ENCODE data around the gene RPTOR.

RPTOR gene

GRCh38 chr17:80825471-80826345, 281.1 kb downstream of the RPTOR start:
- DNase-seq (no peak), ATAC-seq (ENCODE audit: insufficient read depth, low read depth) (no peak)
- no peaks in the 10 kb centered on the region for H4K20me1 ChIP-seq (ENCODE audit: insufficient read depth, low read length)
- TF ChIP-seq, protein P1, sequence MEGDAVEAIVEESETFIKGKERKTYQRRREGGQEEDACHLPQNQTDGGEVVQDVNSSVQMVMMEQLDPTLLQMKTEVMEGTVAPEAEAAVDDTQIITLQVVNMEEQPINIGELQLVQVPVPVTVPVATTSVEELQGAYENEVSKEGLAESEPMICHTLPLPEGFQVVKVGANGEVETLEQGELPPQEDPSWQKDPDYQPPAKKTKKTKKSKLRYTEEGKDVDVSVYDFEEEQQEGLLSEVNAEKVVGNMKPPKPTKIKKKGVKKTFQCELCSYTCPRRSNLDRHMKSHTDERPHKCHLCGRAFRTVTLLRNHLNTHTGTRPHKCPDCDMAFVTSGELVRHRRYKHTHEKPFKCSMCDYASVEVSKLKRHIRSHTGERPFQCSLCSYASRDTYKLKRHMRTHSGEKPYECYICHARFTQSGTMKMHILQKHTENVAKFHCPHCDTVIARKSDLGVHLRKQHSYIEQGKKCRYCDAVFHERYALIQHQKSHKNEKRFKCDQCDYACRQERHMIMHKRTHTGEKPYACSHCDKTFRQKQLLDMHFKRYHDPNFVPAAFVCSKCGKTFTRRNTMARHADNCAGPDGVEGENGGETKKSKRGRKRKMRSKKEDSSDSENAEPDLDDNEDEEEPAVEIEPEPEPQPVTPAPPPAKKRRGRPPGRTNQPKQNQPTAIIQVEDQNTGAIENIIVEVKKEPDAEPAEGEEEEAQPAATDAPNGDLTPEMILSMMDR (IDR thresholded peaks at IDR 0.05; ENCODE audit: borderline replicate concordance, extremely low read depth, low read length, poor library complexity, severe bottlenecking), result no peak
- no peak for TF ChIP-seq EZH2 (IDR thresholded peaks at IDR 0.05; ENCODE audit: borderline replicate concordance, low read depth, low read length, severe bottlenecking)
- no peak overlapping the region for H3K9ac ChIP-seq (ENCODE audit: low read depth, low read length)
- no peak overlapping the region for H3K27ac ChIP-seq (ENCODE audit: low read length)
- H3K36me3 ChIP-seq (ENCODE audit: insufficient read depth, low read length), result peaks cover 72% of the 10 kb centered on the region
- H3K4me3 ChIP-seq (ENCODE audit: low read depth in 1 of 2, low read length in 2 of 2), result no peak overlapping the region
- no peak overlapping the region for H2AFZ ChIP-seq (ENCODE audit: low read depth, low read length)
- H3K4me2 ChIP-seq (ENCODE audit: insufficient read depth, low read length), result no peak overlapping the region
- no peaks in the 10 kb centered on the region for H3K27me3 ChIP-seq (ENCODE audit: insufficient read depth, low read length, poor library complexity)
- H3K4me1 ChIP-seq (ENCODE audit: insufficient read depth, low read length), result no peaks in the 10 kb centered on the region
- H3K79me2 ChIP-seq (ENCODE audit: insufficient read depth, low read length), result no peaks in the 10 kb centered on the region
- H3K9me3 ChIP-seq (ENCODE audit: insufficient read depth, low read length, severe bottlenecking), result no peaks in the 10 kb centered on the region

- Histone ChIP-seq H3K36me3 (ENCODE audit: insufficient read depth, low read length) (peaks cover 68% of the 10 kb centered on the region), H3K27me3 (ENCODE audit: insufficient read depth, low read length, poor library complexity) (no peaks in the 10 kb centered on the region), H2AFZ (ENCODE audit: low read depth, low read length) (no peak overlapping the region), H4K20me1 (ENCODE audit: insufficient read depth, low read length) (no peaks in the 10 kb centered on the region), H3K9ac (ENCODE audit: low read depth, low read length) (no peak overlapping the region), H3K4me3 (ENCODE audit: low read depth in 1 of 2, low read length in 2 of 2) (no peak overlapping the region), H3K9me3 (ENCODE audit: insufficient read depth, low read length, severe bottlenecking) (no peaks in the 10 kb centered on the region), H3K27ac (ENCODE audit: low read length) (no peak overlapping the region), H3K4me2 (ENCODE audit: insufficient read depth, low read length) (no peak overlapping the region), H3K4me1 (ENCODE audit: insufficient read depth, low read length) (peaks cover 6% of the 10 kb centered on the region), H3K79me2 (ENCODE audit: insufficient read depth, low read length) (no peaks in the 10 kb centered on the region)
- DNase-seq (no peak), ATAC-seq (ENCODE audit: insufficient read depth, low read depth) (no peak)
- TF ChIP-seq EZH2 (IDR thresholded peaks at IDR 0.05; ENCODE audit: borderline replicate concordance, low read depth, low read length, severe bottlenecking), result no peak
- TF ChIP-seq, protein P1 (IDR thresholded peaks at IDR 0.05; ENCODE audit: borderline replicate concordance, extremely low read depth, low read length, poor library complexity, severe bottlenecking), result no peak
Observed at GRCh38 chr17:80826346-80826954, 281.8 kb downstream of the RPTOR start.

GRCh38 chr17:80826955-80827645, 282.5 kb downstream of the RPTOR start:
- Histone ChIP-seq H3K79me2 (ENCODE audit: insufficient read depth, low read length) (peaks cover 4% of the 10 kb centered on the region; the same call in 1 of the 2 replicates), H3K4me3 (ENCODE audit: low read depth in 1 of 2, low read length in 2 of 2) (no peak overlapping the region), H3K27ac (ENCODE audit: low read length) (no peak overlapping the region), H3K9ac (ENCODE audit: low read depth, low read length) (no peak overlapping the region), H2AFZ (ENCODE audit: low read depth, low read length) (no peak overlapping the region), H3K27me3 (ENCODE audit: insufficient read depth, low read length, poor library complexity) (no peaks in the 10 kb centered on the region), H3K9me3 (ENCODE audit: insufficient read depth, low read length, severe bottlenecking) (no peaks in the 10 kb centered on the region), H3K4me1 (ENCODE audit: insufficient read depth, low read length) (peaks cover 13% of the 10 kb centered on the region), H3K4me2 (ENCODE audit: insufficient read depth, low read length) (no peak overlapping the region), H4K20me1 (ENCODE audit: insufficient read depth, low read length) (no peaks in the 10 kb centered on the region), H3K36me3 (ENCODE audit: insufficient read depth, low read length) (peaks cover 66% of the 10 kb centered on the region)
- TF ChIP-seq, protein P1 (IDR thresholded peaks at IDR 0.05; ENCODE audit: borderline replicate concordance, extremely low read depth, low read length, poor library complexity, severe bottlenecking), result no peak
- no peak for TF ChIP-seq EZH2 (IDR thresholded peaks at IDR 0.05; ENCODE audit: borderline replicate concordance, low read depth, low read length, severe bottlenecking)
- DNase-seq (no peak), ATAC-seq (ENCODE audit: insufficient read depth, low read depth) (no peak)
